ENCODE results near the gene E2F2. TPM values are rescaled to one million over a fixed set of nuclear protein-coding genes. Genes with fewer than 3 reads are reported as not detected.

E2F2 gene
- total and polyA plus RNA-seq, 4 experiments from 2014 or later, result 0.69 to 1.2 (median 1.1) TPM

DNA sequence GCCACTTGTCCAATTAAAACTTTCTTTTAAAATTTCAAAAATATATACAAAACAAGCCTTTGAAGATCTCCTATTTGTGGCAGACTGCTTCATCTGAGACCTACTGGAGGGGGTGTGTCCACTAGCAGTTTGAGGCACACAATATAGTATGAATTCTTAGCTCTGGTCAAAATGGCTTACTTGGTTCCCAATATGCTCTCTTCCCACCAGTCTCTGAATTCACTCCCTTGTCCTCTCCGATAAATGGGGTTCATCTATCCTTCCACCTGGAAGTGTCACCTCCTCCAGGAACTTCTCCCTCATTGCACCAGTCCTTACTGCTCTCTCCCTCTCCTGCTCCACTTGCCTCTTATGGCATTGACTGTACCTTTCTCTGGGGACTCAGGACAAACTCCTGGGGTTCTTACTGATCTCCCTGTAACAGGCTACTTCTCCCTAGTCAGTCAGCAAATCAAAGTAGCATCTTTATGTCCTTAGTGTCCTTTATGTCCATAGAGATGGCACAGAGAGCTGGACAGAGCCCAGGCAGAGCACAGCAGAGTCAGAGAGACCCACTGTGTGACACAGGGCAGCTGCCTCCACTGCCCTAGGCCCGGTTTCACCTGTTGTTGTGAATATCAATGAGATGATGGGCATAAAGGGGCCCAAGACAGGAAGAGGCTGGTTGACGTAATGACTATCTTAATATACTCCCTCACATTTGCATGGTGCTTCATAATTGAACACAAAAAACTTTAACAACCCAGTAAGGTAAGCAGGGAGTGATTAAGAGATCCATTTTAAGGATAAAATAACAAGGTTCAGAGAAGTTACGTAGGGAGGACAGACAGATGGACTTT is 50.6 kb downstream of the E2F2 start:
- H3K36me3 Mint-ChIP-seq, result peaks cover 0 to 3% of the 10 kb centered on the region in 2 donors
- H3K27ac Mint-ChIP-seq, result peak overlapping the region in 1 of 7 donors; percentile 15
- H3K27ac ChIP-seq (ENCODE audit: low read depth, low read length), result no peak overlapping the region
- H3K4me3 ChIP-seq (ENCODE audit: low read length in 2 of 2), result no peak overlapping the region
- peaks cover 3 to 8% of the 10 kb centered on the region in 2 donors for H3K27me3 Mint-ChIP-seq
- H3K9me3 ChIP-seq (ENCODE audit: control insufficient read depth in 1 of 2, low read length in 2 of 2), result no peaks in the 10 kb centered on the region
- peaks cover 11 to 20% (median 16%) of the 10 kb centered on the region in 4 donors for H3K4me1 Mint-ChIP-seq
- no peaks in the 10 kb centered on the region for H3K36me3 ChIP-seq (ENCODE audit: insufficient read depth, low read length)
- POLR2A ChIA-PET (ENCODE audit: partially characterized antibody), result no interaction called here
- H3K4me1 ChIP-seq (ENCODE audit: insufficient read depth, low read length), result peaks cover 15% of the 10 kb centered on the region
- no peaks in the 10 kb centered on the region for H3K9me3 Mint-ChIP-seq
- CTCF ChIA-PET (ENCODE audit: partially characterized antibody), result no interaction called here
- H3K4me3 Mint-ChIP-seq, result peak overlapping the region in 1 of 8 donors; percentile 18
- DNase-seq, result no peak
- intact Hi-C loops (cut with micrococcal nuclease), result no loop called here
- H3K27me3 ChIP-seq (ENCODE audit: insufficient read depth, low read length), result no peaks in the 10 kb centered on the region

DNA sequence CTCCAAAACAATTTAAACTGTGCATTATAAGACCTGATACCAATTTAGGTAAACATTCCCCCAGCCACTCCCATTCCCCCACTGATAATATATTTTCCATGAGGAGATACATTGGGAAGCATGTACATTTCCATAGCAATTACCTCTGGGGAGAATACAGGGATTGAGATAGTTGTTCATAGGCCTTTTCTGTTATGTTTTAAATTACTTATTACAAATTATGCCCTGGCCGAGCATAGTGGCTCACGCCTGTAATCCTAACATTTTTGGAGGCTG is 51.4 kb downstream of the E2F2 start:
- Mint-ChIP-seq H3K4me3 (no peak overlapping the region), H3K4me1 (peaks cover 7 to 14% (median 10%) of the 10 kb centered on the region in 4 donors), H3K27me3 (peaks cover 3 to 8% of the 10 kb centered on the region in 2 donors), H3K36me3 (no peaks in the 10 kb centered on the region), H3K9me3 (no peaks in the 10 kb centered on the region), H3K27ac (no peak overlapping the region)
- Histone ChIP-seq H3K36me3 (ENCODE audit: insufficient read depth, low read length) (no peaks in the 10 kb centered on the region), H3K9me3 (ENCODE audit: control insufficient read depth in 1 of 2, low read length in 2 of 2) (no peaks in the 10 kb centered on the region), H3K4me1 (ENCODE audit: insufficient read depth, low read length) (peaks cover 8% of the 10 kb centered on the region), H3K4me3 (ENCODE audit: low read length in 2 of 2) (no peak overlapping the region), H3K27ac (ENCODE audit: low read depth, low read length) (no peak overlapping the region), H3K27me3 (ENCODE audit: insufficient read depth, low read length) (no peaks in the 10 kb centered on the region)
- CTCF ChIA-PET (ENCODE audit: partially characterized antibody), result no interaction called here
- POLR2A ChIA-PET (ENCODE audit: partially characterized antibody), result no interaction called here
- intact Hi-C loops (cut with micrococcal nuclease), result no loop called here
- no peak for DNase-seq

DNA sequence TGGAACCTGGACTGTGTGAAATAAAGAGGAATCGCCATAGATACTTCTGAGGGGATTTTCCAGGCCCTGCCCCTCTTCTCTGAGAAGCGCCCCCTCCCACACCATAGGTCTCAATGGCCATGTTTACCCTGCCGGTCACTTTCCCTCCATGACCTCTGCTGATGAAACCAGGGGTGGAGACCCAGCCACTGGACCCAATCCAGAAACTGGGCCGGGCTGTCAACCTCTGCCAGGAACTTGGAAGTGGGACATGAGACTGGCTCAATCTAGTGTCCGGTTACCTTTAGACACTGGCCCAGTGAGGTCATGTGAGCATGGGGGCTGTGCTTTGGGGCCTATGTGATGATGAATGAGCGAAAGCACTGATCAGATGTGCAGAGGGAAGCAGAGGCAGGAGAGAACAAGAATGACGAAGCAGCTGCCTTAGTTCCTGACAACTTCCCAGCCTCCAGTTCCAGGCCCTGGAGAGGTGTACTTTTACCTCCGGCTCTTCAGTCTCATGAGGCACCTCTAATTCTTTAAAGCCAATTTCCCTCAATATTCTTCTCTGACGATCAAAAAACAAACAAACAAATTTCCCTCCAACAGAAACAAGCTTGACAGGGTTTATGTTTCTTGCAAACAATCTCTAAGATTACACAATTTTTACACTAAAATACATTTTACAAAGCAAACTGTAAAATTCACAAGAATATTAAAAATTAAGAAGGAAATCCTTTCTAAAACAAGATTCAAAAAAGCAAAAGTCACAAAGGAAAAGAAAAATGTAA is 52.0 kb downstream of the E2F2 start:
- H3K27ac Mint-ChIP-seq, result no peak overlapping the region
- no peaks in the 10 kb centered on the region for H3K36me3 Mint-ChIP-seq
- no peak for DNase-seq
- no peak overlapping the region for H3K4me3 Mint-ChIP-seq
- peaks cover 7% of the 10 kb centered on the region for H3K4me1 ChIP-seq (ENCODE audit: insufficient read depth, low read length)
- H3K9me3 Mint-ChIP-seq, result no peaks in the 10 kb centered on the region
- peaks cover 3 to 8% of the 10 kb centered on the region in 2 donors for H3K27me3 Mint-ChIP-seq
- intact Hi-C loops (cut with micrococcal nuclease), result no loop called here
- H3K4me3 ChIP-seq (ENCODE audit: low read length in 2 of 2), result no peak overlapping the region
- no peaks in the 10 kb centered on the region for H3K9me3 ChIP-seq (ENCODE audit: control insufficient read depth in 1 of 2, low read length in 2 of 2)
- H3K36me3 ChIP-seq (ENCODE audit: insufficient read depth, low read length), result no peaks in the 10 kb centered on the region
- no peak overlapping the region for H3K27ac ChIP-seq (ENCODE audit: low read depth, low read length)
- no peaks in the 10 kb centered on the region for H3K27me3 ChIP-seq (ENCODE audit: insufficient read depth, low read length)
- H3K4me1 Mint-ChIP-seq, result peaks cover 6 to 10% (median 9%) of the 10 kb centered on the region in 4 donors
- ChIA-PET CTCF (ENCODE audit: partially characterized antibody) (no interaction called here), POLR2A (ENCODE audit: partially characterized antibody) (no interaction called here)

DNA sequence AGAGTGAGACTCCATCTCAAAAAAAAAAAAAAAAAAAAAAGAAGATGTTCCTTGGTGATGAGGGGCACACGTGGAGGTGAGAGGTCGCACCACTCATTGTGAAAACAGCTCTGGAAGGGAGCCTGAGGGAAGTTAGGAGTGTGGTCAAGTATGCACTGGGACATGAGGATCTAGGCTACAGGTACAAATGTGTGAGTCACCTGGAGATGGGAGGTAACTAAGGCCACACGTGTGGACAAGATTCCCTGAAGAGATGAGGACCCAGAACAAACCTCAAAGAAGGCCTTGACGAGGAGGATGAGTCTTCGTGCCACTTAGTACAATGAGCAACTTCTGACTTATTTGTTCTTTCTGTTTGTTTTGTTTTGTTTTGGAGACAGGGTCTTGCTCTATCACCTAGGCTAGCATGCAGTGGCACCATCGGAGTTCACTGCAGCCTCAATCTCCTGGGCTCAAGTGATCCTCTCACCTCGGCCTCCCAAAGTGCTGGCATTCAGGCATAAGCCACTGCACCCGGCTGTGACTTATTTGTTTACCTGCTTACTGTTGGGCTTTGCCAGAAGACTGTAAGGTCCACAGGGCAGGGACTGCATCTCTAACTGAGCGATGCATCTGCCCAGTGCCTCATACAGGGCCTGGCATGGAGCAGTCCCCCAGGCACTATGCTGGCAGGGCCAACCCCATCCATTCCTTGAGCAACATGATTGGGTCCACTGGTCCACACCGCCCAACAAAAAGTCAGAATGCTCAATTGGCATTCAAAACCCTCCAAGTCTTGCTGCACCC is 53.5 kb downstream of the E2F2 start:
- no peak overlapping the region for H3K4me3 Mint-ChIP-seq
- H3K4me1 ChIP-seq (ENCODE audit: insufficient read depth, low read length), result no peaks in the 10 kb centered on the region
- ChIA-PET CTCF (ENCODE audit: partially characterized antibody) (no interaction called here), POLR2A (ENCODE audit: partially characterized antibody) (interaction anchor here (0.9 kb wide), 1 partner anchor 51 kb away, joined by 4 read pairs; no protein-coding TSS in a partner anchor)
- H3K36me3 Mint-ChIP-seq, result no peaks in the 10 kb centered on the region
- H3K27ac ChIP-seq (ENCODE audit: low read depth, low read length), result no peak overlapping the region
- H3K4me1 Mint-ChIP-seq, result peaks cover 0 to 1% (median under 1%) of the 10 kb centered on the region in 4 donors
- H3K4me3 ChIP-seq (ENCODE audit: low read length in 2 of 2), result no peak overlapping the region
- no peaks in the 10 kb centered on the region for H3K27me3 ChIP-seq (ENCODE audit: insufficient read depth, low read length)
- peaks cover 3 to 8% of the 10 kb centered on the region in 2 donors for H3K27me3 Mint-ChIP-seq
- no peaks in the 10 kb centered on the region for H3K9me3 Mint-ChIP-seq
- H3K36me3 ChIP-seq (ENCODE audit: insufficient read depth, low read length), result no peaks in the 10 kb centered on the region
- DNase-seq, result no peak
- no peak overlapping the region for H3K27ac Mint-ChIP-seq
- intact Hi-C loops (cut with micrococcal nuclease), result no loop called here
- no peaks in the 10 kb centered on the region for H3K9me3 ChIP-seq (ENCODE audit: control insufficient read depth in 1 of 2, low read length in 2 of 2)

DNA sequence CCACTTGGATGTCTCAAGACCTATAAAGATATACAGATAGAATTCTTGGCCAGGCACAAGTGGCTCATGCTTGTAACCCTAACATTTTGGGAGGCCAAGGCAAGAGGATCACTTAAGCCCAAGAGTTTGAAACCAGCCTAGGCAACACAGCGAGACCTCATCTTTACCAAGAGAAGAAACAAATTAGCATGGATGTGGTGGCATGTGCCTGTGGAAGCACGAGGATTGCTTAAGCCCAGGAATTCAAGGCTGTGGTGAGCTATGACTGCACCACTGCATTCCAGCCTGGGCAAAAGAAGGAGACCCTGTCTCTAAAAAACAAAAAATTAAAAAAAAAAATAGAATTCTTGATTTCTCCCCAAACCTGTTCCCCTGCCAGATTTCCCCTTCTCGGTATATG is 55.4 kb downstream of the E2F2 start:
- Mint-ChIP-seq H3K27me3 (peaks cover 0 to 8% of the 10 kb centered on the region in 2 donors), H3K36me3 (no peaks in the 10 kb centered on the region), H3K27ac (no peak overlapping the region), H3K4me1 (no peaks in the 10 kb centered on the region), H3K9me3 (no peaks in the 10 kb centered on the region), H3K4me3 (no peak overlapping the region)
- no peaks in the 10 kb centered on the region for H3K4me1 ChIP-seq (ENCODE audit: insufficient read depth, low read length)
- no peaks in the 10 kb centered on the region for H3K36me3 ChIP-seq (ENCODE audit: insufficient read depth, low read length)
- no peak for DNase-seq
- no peaks in the 10 kb centered on the region for H3K9me3 ChIP-seq (ENCODE audit: control insufficient read depth in 1 of 2, low read length in 2 of 2)
- POLR2A ChIA-PET (ENCODE audit: partially characterized antibody), result interaction anchor here (0.7 kb wide), 1 partner anchor 10 kb away, joined by 3 read pairs; no protein-coding TSS in a partner anchor
- no peaks in the 10 kb centered on the region for H3K27me3 ChIP-seq (ENCODE audit: insufficient read depth, low read length)
- intact Hi-C loops (cut with micrococcal nuclease), result no loop called here
- CTCF ChIA-PET (ENCODE audit: partially characterized antibody), result interaction anchor here (1.2 kb wide), 1 partner anchor 163 kb away, joined by 3 read pairs; no protein-coding TSS in a partner anchor
- no peak overlapping the region for H3K27ac ChIP-seq (ENCODE audit: low read depth, low read length)
- no peak overlapping the region for H3K4me3 ChIP-seq (ENCODE audit: low read length in 2 of 2)

DNA sequence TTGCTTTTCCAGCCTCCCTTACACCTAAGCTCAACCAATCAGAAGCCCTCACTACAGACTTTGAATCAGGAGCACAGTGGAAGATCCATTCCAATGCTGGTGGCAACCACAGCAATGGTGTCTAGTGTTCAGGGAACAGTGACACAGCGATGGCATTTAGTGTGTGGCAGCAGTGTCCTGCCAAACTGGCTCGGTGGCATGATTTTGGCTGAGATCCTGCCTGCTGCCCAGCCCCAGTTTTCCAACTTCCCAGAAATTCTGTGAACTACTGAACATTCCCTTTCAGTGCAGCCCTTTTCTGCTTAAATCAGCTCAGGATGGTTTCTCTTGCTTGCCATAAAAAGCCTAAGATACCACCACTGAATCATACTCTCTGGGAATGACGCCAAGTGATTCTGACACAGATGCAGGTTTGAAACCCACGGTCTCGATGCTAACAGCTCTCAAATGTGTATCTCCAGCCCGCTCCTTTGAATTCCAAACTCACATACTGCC is 55.9 kb downstream of the E2F2 start:
- Mint-ChIP-seq H3K9me3 (no peaks in the 10 kb centered on the region), H3K27ac (no peak overlapping the region), H3K27me3 (peaks cover 0 to 4% of the 10 kb centered on the region in 2 donors), H3K36me3 (no peaks in the 10 kb centered on the region), H3K4me3 (no peak overlapping the region), H3K4me1 (no peaks in the 10 kb centered on the region)
- intact Hi-C loops (cut with micrococcal nuclease), result no loop called here
- CTCF ChIA-PET (ENCODE audit: partially characterized antibody), result interaction anchor here (1.2 kb wide), 1 partner anchor 163 kb away, joined by 3 read pairs; no protein-coding TSS in a partner anchor
- H3K4me1 ChIP-seq (ENCODE audit: insufficient read depth, low read length), result no peaks in the 10 kb centered on the region
- POLR2A ChIA-PET (ENCODE audit: partially characterized antibody), result no interaction called here
- H3K4me3 ChIP-seq (ENCODE audit: low read length in 2 of 2), result no peak overlapping the region
- no peaks in the 10 kb centered on the region for H3K36me3 ChIP-seq (ENCODE audit: insufficient read depth, low read length)
- no peak for DNase-seq
- H3K9me3 ChIP-seq (ENCODE audit: control insufficient read depth in 1 of 2, low read length in 2 of 2), result no peaks in the 10 kb centered on the region
- no peaks in the 10 kb centered on the region for H3K27me3 ChIP-seq (ENCODE audit: insufficient read depth, low read length)
- H3K27ac ChIP-seq (ENCODE audit: low read depth, low read length), result no peak overlapping the region

All from CD4-positive, alpha-beta memory T cell (primary cell).